ENCODE measurements around the gene AHRR.

AHRR gene

GRCh38 chr5:320524-321229 is 837 bp upstream of the AHRR start:
- DNase-seq (ENCODE audit: low read depth in 3 of 3, low spot score in 1 of 3) = no peak

DNA sequence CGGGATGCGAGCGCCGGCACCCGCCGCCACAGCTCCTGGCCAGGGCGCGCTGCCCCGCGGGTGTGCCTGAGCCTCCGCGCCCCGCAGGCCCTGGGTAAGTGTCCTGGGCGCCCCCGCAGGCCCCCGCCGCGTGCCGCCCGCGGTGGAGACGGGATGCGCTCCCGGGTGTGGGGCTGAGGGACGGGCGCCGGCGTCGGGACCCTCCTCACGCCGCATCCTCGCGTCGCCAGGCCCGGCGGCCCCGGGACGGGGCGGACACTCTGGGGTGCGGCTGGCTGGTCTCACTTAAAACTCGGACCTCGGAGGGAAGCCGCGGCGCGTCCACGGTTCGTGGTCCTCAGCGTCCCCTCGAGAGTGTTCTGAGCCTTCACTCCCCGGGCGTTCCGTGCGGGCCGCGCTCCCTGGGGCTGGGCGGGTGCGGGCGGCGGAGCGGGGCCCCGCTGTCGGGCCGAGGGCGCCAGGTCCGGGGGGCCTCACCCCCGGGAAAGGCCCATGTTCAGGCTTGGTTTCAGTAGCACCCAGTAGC is 275 bp downstream of the AHRR start:
- DNase-seq (ENCODE audit: low read depth in 3 of 3, low spot score in 1 of 3) = no peak

- DNase-seq (ENCODE audit: low read depth in 3 of 3, low spot score in 1 of 3) = no peak
Measured at GRCh38 chr5:322281-322941, 897 bp downstream of the AHRR start.

DNA sequence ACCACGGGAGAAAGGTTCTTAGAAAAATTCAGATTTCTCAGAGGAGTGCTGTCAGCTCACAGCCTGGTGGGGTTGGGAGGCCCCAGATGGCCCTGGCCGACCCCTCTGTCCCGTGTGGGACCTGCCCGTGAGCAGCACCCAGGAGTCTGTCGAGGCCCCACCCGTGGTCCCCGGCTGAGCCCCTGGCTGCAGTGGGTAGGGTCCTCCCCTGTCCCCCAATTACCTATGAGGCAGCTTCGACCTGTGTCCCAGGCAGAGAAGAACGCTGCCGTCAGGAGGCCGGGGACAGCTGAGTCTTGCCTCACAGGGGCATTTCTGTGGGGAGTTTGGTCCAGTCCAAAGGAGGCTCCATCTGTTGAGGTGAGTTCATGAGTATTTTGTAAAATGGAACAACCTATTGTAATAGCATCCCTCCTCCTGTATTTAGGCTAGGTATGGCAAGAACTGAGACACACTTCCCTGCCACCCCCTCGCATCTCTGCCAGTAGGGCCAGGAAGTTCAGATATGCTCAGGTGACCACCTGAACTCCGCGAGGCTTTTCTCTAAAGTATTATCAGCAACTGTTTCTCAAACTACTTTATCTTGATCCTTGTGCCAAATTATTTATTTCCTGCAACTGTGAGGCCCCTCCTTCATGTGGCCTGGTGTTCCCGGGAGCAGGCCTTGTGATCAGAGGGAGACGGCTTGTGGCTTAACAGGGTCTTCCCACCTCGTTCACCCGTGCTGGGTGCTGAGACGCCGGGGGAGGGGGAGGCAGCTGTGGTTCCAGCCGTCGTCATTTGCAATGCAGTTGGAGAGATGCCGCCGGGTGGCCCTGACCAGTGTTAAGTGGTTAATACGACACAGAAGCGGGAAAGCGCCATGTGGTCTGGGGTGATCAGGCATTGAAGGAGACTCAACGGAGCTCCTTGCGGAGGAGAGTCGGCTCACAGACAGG is 1.7 kb downstream of the AHRR start:
- DNase-seq (ENCODE audit: low read depth in 3 of 3, low spot score in 1 of 3) = no peak

GRCh38 chr5:324736-325612 is 3.5 kb downstream of the AHRR start:
- no peak for DNase-seq (ENCODE audit: low read depth in 3 of 3, low spot score in 1 of 3)

GRCh38 chr5:326109-326508 is 4.6 kb downstream of the AHRR start:
- DNase-seq (ENCODE audit: low read depth in 3 of 3, low spot score in 1 of 3) = no peak

GRCh38 chr5:329121-329735 is 7.7 kb downstream of the AHRR start:
- DNase-seq (ENCODE audit: low read depth in 3 of 3, low spot score in 1 of 3) = no peak

DNA sequence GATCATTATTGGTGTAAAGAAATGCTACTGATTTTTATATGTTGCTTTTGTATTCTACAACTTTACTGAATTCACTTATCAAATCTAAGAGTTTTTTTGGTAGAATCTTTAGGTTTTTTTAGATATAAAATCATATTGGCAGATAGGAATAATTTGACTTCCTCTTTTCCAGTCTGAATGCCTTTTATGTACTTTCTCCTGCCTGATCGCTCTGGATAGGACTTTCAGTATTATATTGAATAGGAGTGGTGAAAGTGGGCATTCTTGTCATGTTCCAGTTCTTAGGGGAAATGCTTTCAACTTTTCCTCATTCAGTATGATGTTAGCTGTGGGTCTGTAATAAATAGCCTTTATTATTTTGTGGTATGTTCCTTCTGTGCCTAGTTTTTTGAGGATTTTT is 8.3 kb downstream of the AHRR start:
- DNase-seq (ENCODE audit: low read depth in 3 of 3, low spot score in 1 of 3) = no peak

DNA sequence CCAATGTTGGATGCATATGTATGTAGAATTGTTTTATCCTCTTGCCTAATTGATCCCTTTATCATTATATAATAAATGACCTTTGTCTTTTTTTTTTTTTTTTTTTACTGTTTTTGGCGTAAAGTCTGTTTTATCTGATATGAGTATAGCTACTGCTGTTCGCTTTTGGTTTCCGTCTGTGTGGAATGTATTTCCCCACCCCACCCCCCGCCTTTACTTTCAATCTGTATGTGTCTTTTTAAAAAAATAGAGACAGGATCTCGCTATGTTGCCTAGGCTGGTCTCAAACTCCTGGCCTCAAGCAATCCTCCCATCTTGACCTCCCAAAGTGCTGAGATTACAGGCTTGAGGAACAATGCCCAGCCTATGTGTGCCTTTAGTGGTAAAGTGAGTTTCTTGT is 11.3 kb downstream of the AHRR start:
- no peak for DNase-seq (ENCODE audit: low read depth in 3 of 3, low spot score in 1 of 3)

- DNase-seq (ENCODE audit: low read depth in 3 of 3, low spot score in 1 of 3) = no peak
Measured at GRCh38 chr5:333945-334344, 12.4 kb downstream of the AHRR start.

DNA sequence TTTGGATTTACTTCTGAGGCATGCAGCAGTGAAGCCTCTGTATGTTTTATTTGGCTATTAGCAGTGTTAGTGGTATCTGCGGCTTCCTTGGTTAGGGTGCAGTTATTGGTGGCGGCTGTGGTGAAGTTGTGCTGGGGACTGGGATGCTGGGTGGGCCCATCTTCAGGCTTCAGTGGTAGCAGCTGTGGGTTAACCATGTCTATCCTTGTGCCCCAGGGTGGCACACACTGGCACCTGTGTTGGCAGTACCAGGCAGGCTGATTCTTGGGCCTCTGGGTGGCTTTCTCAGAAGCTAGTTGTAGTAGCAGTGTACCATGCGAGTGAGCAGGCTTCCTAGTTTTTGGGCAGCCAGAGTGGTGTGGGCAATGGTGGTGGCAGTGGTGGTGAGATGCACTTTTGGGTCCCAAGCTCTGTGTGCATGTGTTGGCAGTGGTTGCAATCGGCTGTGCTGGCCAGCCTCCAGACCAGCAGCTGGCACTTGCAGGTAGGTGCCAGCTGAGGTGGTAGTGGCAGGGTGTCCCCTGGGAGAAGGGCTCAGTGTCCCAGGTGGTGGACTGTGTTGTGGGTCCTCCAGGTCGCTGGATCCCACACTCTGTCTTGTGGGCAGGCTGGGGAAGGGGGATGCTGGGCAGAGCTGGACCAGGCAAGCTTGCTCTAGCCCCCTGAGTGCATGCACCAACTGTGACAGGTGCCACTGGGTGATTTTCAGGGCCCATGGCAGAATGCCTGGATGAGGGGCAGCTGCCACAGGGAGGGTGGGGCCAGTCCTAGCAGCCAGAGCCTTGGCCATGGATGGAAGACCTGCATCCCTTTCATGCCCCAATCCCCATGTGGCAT is 13.6 kb downstream of the AHRR start:
- no peak for DNase-seq (ENCODE audit: low read depth in 3 of 3, low spot score in 1 of 3)

DNA sequence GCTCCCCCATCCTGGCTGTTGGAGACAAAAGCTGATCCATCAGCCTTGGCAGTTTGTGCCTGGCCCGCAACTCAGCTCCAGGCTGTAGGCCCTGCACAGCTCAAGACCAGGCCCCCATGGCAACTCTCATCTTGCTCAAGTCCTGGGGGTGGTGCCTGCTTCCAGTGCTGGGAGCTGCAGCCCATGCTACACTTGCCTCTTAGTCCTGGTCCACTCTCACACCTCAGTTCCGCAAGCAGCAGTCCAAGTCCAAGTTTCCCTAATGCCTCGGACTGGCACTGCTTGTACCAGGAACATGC is 14.2 kb downstream of the AHRR start:
- DNase-seq (ENCODE audit: low read depth in 3 of 3, low spot score in 1 of 3) = no peak

DNA sequence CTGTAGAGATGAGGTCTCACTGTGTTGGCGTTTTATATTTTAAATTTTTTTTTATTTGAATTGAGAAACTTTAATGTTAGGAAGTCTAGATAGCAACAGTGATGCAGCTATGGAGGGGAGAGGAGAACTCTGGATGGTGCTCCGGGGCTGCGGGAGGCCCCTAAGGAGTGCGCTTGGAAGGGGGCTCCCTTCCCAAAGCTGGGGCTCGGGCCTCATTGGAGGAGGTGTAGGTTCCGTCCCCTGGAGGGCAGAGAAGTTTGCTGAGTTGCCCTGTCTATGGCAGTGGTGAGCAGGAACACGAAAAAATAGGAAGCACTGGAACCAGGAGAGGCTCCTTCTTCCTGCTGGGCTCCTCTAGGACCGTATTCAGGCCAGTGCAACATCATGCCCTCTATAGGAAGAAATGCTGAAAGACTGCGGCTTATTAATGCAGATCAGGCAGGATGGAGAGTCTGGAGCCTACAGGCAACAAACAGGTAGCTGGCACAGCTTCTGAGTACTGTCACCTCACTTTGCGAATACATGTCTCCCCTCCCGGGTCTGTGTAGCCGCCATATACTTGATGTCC is 16.1 kb downstream of the AHRR start:
- no peak for DNase-seq (ENCODE audit: low read depth in 3 of 3, low spot score in 1 of 3)

- DNase-seq (ENCODE audit: low read depth in 3 of 3, low spot score in 1 of 3) = no peak
Measured at GRCh38 chr5:342501-343460, 21.3 kb downstream of the AHRR start.

GRCh38 chr5:343461-344401 is 22.2 kb downstream of the AHRR start:
- no peak for DNase-seq (ENCODE audit: low read depth in 3 of 3, low spot score in 1 of 3)

DNA sequence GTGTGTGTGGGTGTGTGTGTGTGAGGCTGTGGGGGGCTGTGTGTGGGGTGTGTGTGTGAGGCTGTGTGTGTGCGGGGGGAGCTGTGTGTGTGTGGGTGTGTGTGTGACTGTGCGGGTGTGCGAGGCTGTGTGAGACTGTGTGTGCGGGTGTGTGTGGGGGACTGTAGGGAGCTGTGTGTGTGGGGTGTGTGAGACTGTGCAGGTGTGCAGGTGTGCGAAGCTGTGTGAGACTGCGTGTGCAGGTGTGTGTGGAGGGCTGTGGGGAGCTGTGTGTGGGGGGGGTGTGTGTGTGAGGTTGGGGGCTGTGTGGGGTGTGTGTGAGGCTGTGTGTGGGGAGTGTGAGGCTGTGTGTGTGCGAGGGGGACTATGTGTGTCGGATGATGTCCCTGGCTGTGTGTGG is 23.2 kb downstream of the AHRR start:
- no peak for DNase-seq (ENCODE audit: low read depth in 3 of 3, low spot score in 1 of 3)

Data from stimulated activated CD4-positive, alpha-beta T cell treated with anti-CD3 and anti-CD28 coated beads, TNF-alpha, amount 100 ng/mL, for 1 hour (primary cell).